ENCODE results near the gene CMSS1. TPM values are rescaled to one million over a fixed set of nuclear protein-coding genes. Genes with fewer than 3 reads are reported as not detected.

The CMSS1 gene
- total RNA-seq, 1 experiment from 2014 or later, result 98.6 TPM

DNA sequence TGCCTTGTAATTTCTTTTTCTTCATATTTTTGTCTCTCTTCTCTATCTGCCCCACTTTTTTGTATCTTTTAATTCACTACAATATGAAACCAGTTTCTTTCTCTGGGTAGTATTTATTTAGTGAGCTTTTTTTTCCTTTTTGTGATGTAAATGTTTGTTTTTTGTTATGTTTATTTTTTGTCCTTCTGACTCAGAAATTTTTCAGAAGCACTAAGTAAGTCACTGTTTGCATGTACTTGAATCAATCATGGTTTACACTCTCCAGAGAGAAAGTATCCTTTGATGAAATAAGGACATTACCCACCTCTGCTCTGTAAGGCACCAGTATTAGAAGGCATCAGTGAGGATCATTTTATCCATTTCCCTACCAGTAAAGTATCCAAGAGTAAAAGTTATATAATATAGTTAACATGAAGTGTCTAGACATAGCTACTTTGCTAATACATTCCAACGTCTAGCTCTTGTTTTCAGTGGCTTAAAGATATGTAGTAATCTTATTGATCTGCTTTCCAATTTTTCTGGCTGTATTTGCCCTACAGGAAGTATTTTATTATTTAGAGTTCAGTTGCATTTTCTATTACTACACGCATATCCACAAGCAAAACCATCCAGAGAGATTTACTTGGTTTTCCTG, 271.2 kb downstream of the CMSS1 start:
- POLR2A ChIA-PET (ENCODE audit: low non-redundant PET), result no interaction called here

DNA sequence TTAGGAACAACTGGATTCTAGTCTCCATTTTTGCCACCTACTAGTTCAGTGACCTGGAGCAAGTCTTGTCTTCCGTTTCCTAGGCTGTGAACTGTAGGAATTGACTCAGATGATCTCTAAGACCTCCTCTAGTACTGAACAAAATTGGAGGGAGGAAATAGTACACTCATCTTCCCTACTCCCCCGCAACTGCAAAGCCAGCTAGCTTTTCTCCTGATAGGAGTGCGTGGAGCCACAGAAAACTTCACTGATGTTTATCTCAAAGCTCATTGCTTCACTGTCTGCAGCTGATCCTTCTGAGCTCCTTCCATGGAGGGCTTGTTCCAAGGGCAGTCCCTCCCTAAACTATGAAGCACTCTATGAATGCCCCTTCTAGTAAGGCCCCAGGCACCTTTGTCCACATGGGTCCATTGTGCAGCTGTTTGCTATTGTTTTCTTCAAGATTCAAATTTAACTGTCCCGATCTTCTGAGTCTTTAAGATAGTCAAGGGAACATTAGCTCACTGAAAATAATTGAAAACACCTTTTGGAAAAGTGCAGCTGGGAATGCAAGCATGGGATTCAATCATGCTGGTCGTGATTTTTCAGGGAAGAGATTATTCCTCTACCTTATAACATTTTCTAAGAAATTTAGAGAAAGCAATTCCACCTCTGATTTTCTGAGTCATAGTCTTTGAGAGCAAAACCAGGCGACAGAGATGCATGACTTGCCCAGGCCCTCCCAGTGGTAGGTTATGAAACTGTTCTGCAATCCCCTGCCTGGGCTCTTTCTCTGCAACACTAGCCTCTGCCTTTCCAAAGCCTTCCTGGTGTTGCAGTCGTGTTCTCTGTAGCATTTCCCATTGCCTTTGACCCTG, 272.4 kb downstream of the CMSS1 start:
- ChIA-PET POLR2A (ENCODE audit: low non-redundant PET) (no interaction called here), CTCF (interaction anchor here (0.6 to 1.0 kb wide), 2 partner anchors 247 to 258 kb away, joined by 6 read pairs; no protein-coding TSS in a partner anchor)
- BruUV-seq (replicated peaks), result no TSS peak
- TF ChIP-seq CTCF (conservative IDR thresholded peaks at IDR 0.05; ENCODE audit: low read depth, low read length) (peak; percentile 49), EZH2 (IDR thresholded peaks at IDR 0.05; ENCODE audit: borderline replicate concordance, low read depth, low read length, poor library complexity, severe bottlenecking) (no peak)
- intact Hi-C loops (cut with micrococcal nuclease; ENCODE audit: unreplicated experiment), result no loop called here
- Histone ChIP-seq H3K4me3 (ENCODE audit: low read depth, low read length, poor library complexity, severe bottlenecking) (no peak overlapping the region), H3K9me3 (ENCODE audit: low read depth, low read length, poor library complexity, severe bottlenecking) (no peaks in the 10 kb centered on the region), H3K27ac (ENCODE audit: low read depth, low read length, poor library complexity, severe bottlenecking) (no peak overlapping the region), H3K4me1 (ENCODE audit: insufficient read depth, low read length, poor library complexity, severe bottlenecking) (peaks cover 27% of the 10 kb centered on the region), H3K27me3 (replicated peaks; ENCODE audit: insufficient read depth, low read depth, low read length, poor library complexity) (no peaks in the 10 kb centered on the region), H3K36me3 (ENCODE audit: insufficient read depth, low read length, poor library complexity, severe bottlenecking) (no peaks in the 10 kb centered on the region)
- DNase-seq (ENCODE audit: low spot score), result peak; percentile 56

More for the DNA sequence above, 271.2 kb downstream of the CMSS1 start:
- CTCF ChIA-PET, result no interaction called here
- Histone ChIP-seq H3K36me3 (ENCODE audit: insufficient read depth, low read length, poor library complexity, severe bottlenecking) (no peaks in the 10 kb centered on the region), H3K9me3 (ENCODE audit: low read depth, low read length, poor library complexity, severe bottlenecking) (no peaks in the 10 kb centered on the region), H3K27ac (ENCODE audit: low read depth, low read length, poor library complexity, severe bottlenecking) (no peak overlapping the region), H3K4me1 (ENCODE audit: insufficient read depth, low read length, poor library complexity, severe bottlenecking) (peaks cover 27% of the 10 kb centered on the region), H3K27me3 (replicated peaks; ENCODE audit: insufficient read depth, low read depth, low read length, poor library complexity) (no peaks in the 10 kb centered on the region), H3K4me3 (ENCODE audit: low read depth, low read length, poor library complexity, severe bottlenecking) (no peak overlapping the region)
- intact Hi-C loops (cut with micrococcal nuclease; ENCODE audit: unreplicated experiment), result no loop called here
- BruUV-seq (replicated peaks), result no TSS peak
- no peak for TF ChIP-seq CTCF (conservative IDR thresholded peaks at IDR 0.05; ENCODE audit: low read depth, low read length)
- no peak for TF ChIP-seq EZH2 (IDR thresholded peaks at IDR 0.05; ENCODE audit: borderline replicate concordance, low read depth, low read length, poor library complexity, severe bottlenecking)
- DNase-seq (ENCODE audit: low spot score), result no peak

DNA sequence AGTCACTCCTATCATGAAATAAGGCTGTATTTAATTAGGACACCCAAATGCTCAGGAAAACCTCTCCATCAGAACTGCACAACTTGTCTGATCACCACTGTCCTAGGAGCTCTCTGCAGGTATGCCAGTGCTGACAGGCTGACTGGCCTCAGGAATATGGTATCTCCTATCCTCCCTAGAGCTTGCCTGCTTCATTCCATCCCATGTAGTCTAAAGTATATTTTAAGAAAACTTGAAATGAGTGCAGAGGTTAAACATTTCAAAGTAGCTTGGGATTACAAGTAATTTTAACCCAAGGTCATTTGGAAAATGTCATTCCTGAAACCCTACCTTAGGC, 273.0 kb downstream of the CMSS1 start:
- no peak for TF ChIP-seq CTCF (conservative IDR thresholded peaks at IDR 0.05; ENCODE audit: low read depth, low read length)
- no peak for TF ChIP-seq EZH2 (IDR thresholded peaks at IDR 0.05; ENCODE audit: borderline replicate concordance, low read depth, low read length, poor library complexity, severe bottlenecking)
- Histone ChIP-seq H3K27me3 (replicated peaks; ENCODE audit: insufficient read depth, low read depth, low read length, poor library complexity) (no peaks in the 10 kb centered on the region), H3K27ac (ENCODE audit: low read depth, low read length, poor library complexity, severe bottlenecking) (no peak overlapping the region), H3K4me3 (ENCODE audit: low read depth, low read length, poor library complexity, severe bottlenecking) (no peak overlapping the region), H3K9me3 (ENCODE audit: low read depth, low read length, poor library complexity, severe bottlenecking) (no peaks in the 10 kb centered on the region), H3K36me3 (ENCODE audit: insufficient read depth, low read length, poor library complexity, severe bottlenecking) (no peaks in the 10 kb centered on the region), H3K4me1 (ENCODE audit: insufficient read depth, low read length, poor library complexity, severe bottlenecking) (peaks cover 27% of the 10 kb centered on the region)
- CTCF ChIA-PET, result no interaction called here
- DNase-seq (ENCODE audit: low spot score), result no peak
- no TSS peak for BruUV-seq (replicated peaks)
- POLR2A ChIA-PET (ENCODE audit: low non-redundant PET), result no interaction called here
- intact Hi-C loops (cut with micrococcal nuclease; ENCODE audit: unreplicated experiment), result no loop called here

Data from A673 (cell line).